ENCODE results near the gene UNC5B. TPM values are rescaled to one million over a fixed set of nuclear protein-coding genes. Genes with fewer than 3 reads are reported as not detected.

The UNC5B gene
- polyA plus RNA-seq, 1 donor (not counting 4 experiments of a cell fraction or from before 2014, with no cell fraction given): 1.1 TPM

DNA sequence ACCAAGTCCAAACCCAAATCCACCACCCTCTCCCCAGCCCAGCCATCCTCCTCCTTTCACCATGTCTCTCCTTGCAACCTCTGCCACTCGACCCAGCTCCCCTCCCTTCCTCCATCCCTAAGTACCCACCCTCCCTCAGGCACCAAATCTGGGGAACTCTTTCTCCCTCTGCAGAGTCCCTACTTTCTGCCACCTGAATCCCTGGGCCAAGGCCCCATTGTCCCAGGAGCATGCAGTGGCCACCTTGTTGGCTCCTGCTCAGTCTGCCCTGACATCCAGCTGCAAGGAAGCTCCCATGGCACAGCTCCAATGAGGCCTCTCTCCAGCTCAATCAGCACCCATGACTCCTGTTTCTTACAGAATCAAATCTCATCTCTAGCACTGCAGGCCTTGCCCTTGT is 5.5 kb upstream of the UNC5B start:
- no peak overlapping the region for H3K4me3 ChIP-seq (ENCODE audit: control insufficient read depth in 2 of 3, extremely low read depth in 1 of 3, insufficient read depth in 2 of 3, low read depth in 1 of 3, low read length in 3 of 3)
- no peaks in the 10 kb centered on the region for H3K79me2 ChIP-seq (ENCODE audit: control insufficient read depth, insufficient read depth, low read length)
- H2AFZ ChIP-seq (ENCODE audit: control insufficient read depth, low read length): no peak overlapping the region
- TF ChIP-seq, protein P1, sequence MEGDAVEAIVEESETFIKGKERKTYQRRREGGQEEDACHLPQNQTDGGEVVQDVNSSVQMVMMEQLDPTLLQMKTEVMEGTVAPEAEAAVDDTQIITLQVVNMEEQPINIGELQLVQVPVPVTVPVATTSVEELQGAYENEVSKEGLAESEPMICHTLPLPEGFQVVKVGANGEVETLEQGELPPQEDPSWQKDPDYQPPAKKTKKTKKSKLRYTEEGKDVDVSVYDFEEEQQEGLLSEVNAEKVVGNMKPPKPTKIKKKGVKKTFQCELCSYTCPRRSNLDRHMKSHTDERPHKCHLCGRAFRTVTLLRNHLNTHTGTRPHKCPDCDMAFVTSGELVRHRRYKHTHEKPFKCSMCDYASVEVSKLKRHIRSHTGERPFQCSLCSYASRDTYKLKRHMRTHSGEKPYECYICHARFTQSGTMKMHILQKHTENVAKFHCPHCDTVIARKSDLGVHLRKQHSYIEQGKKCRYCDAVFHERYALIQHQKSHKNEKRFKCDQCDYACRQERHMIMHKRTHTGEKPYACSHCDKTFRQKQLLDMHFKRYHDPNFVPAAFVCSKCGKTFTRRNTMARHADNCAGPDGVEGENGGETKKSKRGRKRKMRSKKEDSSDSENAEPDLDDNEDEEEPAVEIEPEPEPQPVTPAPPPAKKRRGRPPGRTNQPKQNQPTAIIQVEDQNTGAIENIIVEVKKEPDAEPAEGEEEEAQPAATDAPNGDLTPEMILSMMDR (optimal IDR thresholded peaks at IDR 0.05 in 1 of 3, IDR thresholded peaks at IDR 0.05 in 1 of 3, conservative IDR thresholded peaks at IDR 0.05 in 1 of 3; ENCODE audit: extremely low read depth in 1 of 3, insufficient read depth in 2 of 3, low read length in 3 of 3): no peak
- no peak for TF ChIP-seq EZH2 (IDR thresholded peaks at IDR 0.05; ENCODE audit: low read length)
- DNase-seq (ENCODE audit: low read depth, low spot score): no peak
- no peak overlapping the region for H3K9ac ChIP-seq (ENCODE audit: control insufficient read depth, extremely low read depth, insufficient read depth, low read length)
- no peaks in the 10 kb centered on the region for H3K9me3 ChIP-seq (ENCODE audit: control insufficient read depth, low read depth, low read length)
- no peaks in the 10 kb centered on the region for H4K20me1 ChIP-seq (ENCODE audit: control insufficient read depth, extremely low read depth, insufficient read depth, low read length)
- H3K9me1 ChIP-seq (ENCODE audit: control insufficient read depth, extremely low read depth, insufficient read depth, low read length): no peaks in the 10 kb centered on the region
- H3K4me1 ChIP-seq (ENCODE audit: control insufficient read depth, extremely low read depth, insufficient read depth, low read length): peaks cover 4% of the 10 kb centered on the region
- H3K4me2 ChIP-seq (ENCODE audit: control insufficient read depth, extremely low read depth, insufficient read depth, low read depth, low read length): no peak overlapping the region
- no peak overlapping the region for H3K27ac ChIP-seq (ENCODE audit: control insufficient read depth, insufficient read depth, low read length)
- dilution Hi-C loops (cut with MboI; ENCODE audit: extremely low pct_ligation_motif_present, low sequenced_read_pairs): no loop called here
- H3K27me3 ChIP-seq (ENCODE audit: control insufficient read depth, extremely low read depth, insufficient read depth, low read length): peaks cover 34% of the 10 kb centered on the region
- H3K36me3 ChIP-seq (ENCODE audit: control insufficient read depth in 2 of 2, extremely low read depth in 1 of 2, insufficient read depth in 2 of 2, low read length in 2 of 2): no peaks in the 10 kb centered on the region
- FAIRE-seq: no peak

DNA sequence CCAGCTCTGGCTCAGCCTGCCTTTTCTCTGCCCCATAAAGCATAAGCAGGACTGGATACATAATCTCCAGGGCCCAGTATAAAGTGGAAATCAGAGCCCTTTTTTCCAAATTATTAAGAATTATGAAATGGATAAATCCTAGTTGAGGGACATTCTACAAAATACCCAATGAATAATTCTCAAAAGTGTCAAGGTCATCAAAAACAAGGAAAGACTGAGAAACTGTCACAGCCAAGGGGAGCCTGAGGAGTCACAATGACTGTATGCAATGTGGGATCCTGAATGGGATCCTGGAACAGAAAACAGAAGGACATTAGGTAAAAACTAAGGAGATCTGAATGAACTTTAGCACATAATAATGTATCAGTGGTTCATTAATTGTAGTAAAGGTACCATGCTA is 4.8 kb upstream of the UNC5B start:
- Histone ChIP-seq H3K4me3 (ENCODE audit: control insufficient read depth in 2 of 3, extremely low read depth in 1 of 3, insufficient read depth in 2 of 3, low read depth in 1 of 3, low read length in 3 of 3) (no peak overlapping the region), H3K9me3 (ENCODE audit: control insufficient read depth, low read depth, low read length) (no peaks in the 10 kb centered on the region), H3K27me3 (ENCODE audit: control insufficient read depth, extremely low read depth, insufficient read depth, low read length) (peaks cover 37% of the 10 kb centered on the region), H3K4me1 (ENCODE audit: control insufficient read depth, extremely low read depth, insufficient read depth, low read length) (peaks cover 7% of the 10 kb centered on the region), H3K36me3 (ENCODE audit: control insufficient read depth in 2 of 2, extremely low read depth in 1 of 2, insufficient read depth in 2 of 2, low read length in 2 of 2) (no peaks in the 10 kb centered on the region), H3K27ac (ENCODE audit: control insufficient read depth, insufficient read depth, low read length) (no peak overlapping the region), H2AFZ (ENCODE audit: control insufficient read depth, low read length) (no peak overlapping the region), H3K4me2 (ENCODE audit: control insufficient read depth, extremely low read depth, insufficient read depth, low read depth, low read length) (no peak overlapping the region), H3K9ac (ENCODE audit: control insufficient read depth, extremely low read depth, insufficient read depth, low read length) (no peak overlapping the region), H3K9me1 (ENCODE audit: control insufficient read depth, extremely low read depth, insufficient read depth, low read length) (no peaks in the 10 kb centered on the region), H4K20me1 (ENCODE audit: control insufficient read depth, extremely low read depth, insufficient read depth, low read length) (no peaks in the 10 kb centered on the region), H3K79me2 (ENCODE audit: control insufficient read depth, insufficient read depth, low read length) (no peaks in the 10 kb centered on the region)
- TF ChIP-seq, protein P1 (optimal IDR thresholded peaks at IDR 0.05 in 1 of 3, IDR thresholded peaks at IDR 0.05 in 1 of 3, conservative IDR thresholded peaks at IDR 0.05 in 1 of 3; ENCODE audit: extremely low read depth in 1 of 3, insufficient read depth in 2 of 3, low read length in 3 of 3): no peak
- no peak for TF ChIP-seq EZH2 (IDR thresholded peaks at IDR 0.05; ENCODE audit: low read length)
- no peak for DNase-seq (ENCODE audit: low read depth, low spot score)
- dilution Hi-C loops (cut with MboI; ENCODE audit: extremely low pct_ligation_motif_present, low sequenced_read_pairs): no loop called here
- no peak for FAIRE-seq
